ENCODE measurements around the gene CYP24A1.
A peak's percentile ranks its signal among the peaks of the same experiment; 100 is the strongest.

Gene CYP24A1

GRCh38 chr20:54173653-54174456 is at the start of gene CYP24A1:
TSS of gene CYP24A1 (minus strand) at chr20:54173986. CDS start at chr20:54173579, 407 bp downstream.
- DNase-seq, result no peak

GRCh38 chr20:54223285-54223684 is 49.5 kb upstream of the CYP24A1 start:
- no peak for DNase-seq

- DNase-seq, result no peak
These were observed 48.5 kb upstream of the CYP24A1 start for GRCh38 chr20:54221996-54222890.

- peak; percentile 30 for DNase-seq
These were observed 47.6 kb upstream of the CYP24A1 start for GRCh38 chr20:54221353-54221752.

GRCh38 chr20:54220722-54221121 is 46.9 kb upstream of the CYP24A1 start:
- no peak for DNase-seq

- no peak for DNase-seq
These were observed 46.1 kb upstream of the CYP24A1 start for GRCh38 chr20:54219751-54220426.

- DNase-seq, result no peak
These were observed 44.7 kb upstream of the CYP24A1 start for GRCh38 chr20:54218470-54218869.

GRCh38 chr20:54217762-54218161 is 44.0 kb upstream of the CYP24A1 start:
- no peak for DNase-seq

GRCh38 chr20:54215157-54215789 is 41.5 kb upstream of the CYP24A1 start:
- DNase-seq, result no peak

- DNase-seq, result no peak
These were observed 40.8 kb upstream of the CYP24A1 start for GRCh38 chr20:54214566-54214965.

- DNase-seq, result no peak
These were observed 39.1 kb upstream of the CYP24A1 start for GRCh38 chr20:54212871-54213270.

- DNase-seq, result no peak
These were observed 38.4 kb upstream of the CYP24A1 start for GRCh38 chr20:54212226-54212625.

GRCh38 chr20:54209216-54209813 is 35.5 kb upstream of the CYP24A1 start:
- no peak for DNase-seq

GRCh38 chr20:54208548-54209176 is 34.9 kb upstream of the CYP24A1 start:
- DNase-seq, result no peak

GRCh38 chr20:54207743-54208547 is 34.2 kb upstream of the CYP24A1 start, which contains the start of gene PFDN4:
TSS of gene PFDN4 (plus strand) at chr20:54208087. CDS start at chr20:54208101, 14 bp downstream.
- peak; percentile 79 for DNase-seq

GRCh38 chr20:54207053-54207742 is 33.4 kb upstream of the CYP24A1 start:
- DNase-seq, result no peak

- DNase-seq, result no peak
These were observed 31.7 kb upstream of the CYP24A1 start for GRCh38 chr20:54205450-54205849.

GRCh38 chr20:54204481-54204880 is 30.7 kb upstream of the CYP24A1 start:
- DNase-seq, result no peak

GRCh38 chr20:54204063-54204462 is 30.3 kb upstream of the CYP24A1 start:
- DNase-seq, result no peak

GRCh38 chr20:54203281-54203680 is 29.5 kb upstream of the CYP24A1 start:
- DNase-seq, result no peak
